Measurements from ENCODE around the gene NUDT8.
"Not testable (repeated sequence)": the region's sequence is repeated elsewhere in the genome, so short reads cannot be mapped to it uniquely, and the experiment has no call there.

Gene NUDT8

DNA sequence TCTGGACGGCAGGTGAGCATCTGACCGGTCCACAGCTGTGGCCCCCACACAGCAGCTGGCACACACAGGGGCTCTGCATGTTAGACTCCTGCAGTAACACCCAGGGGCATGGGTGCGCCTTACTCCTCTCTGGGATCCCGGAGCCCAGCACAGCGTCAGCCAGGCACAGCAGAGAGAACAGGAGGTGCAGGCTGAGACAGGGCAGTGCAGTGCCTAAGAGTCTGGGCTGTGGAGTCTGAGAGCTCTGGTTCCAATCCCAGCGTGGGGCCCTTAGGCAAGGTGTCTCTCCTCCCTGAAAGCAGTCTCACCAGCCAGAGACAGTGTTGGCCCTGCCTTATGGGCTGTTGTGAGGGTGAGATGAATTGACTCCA is 2.3 kb downstream of the NUDT8 start:
- no peak for DNase-seq

DNA sequence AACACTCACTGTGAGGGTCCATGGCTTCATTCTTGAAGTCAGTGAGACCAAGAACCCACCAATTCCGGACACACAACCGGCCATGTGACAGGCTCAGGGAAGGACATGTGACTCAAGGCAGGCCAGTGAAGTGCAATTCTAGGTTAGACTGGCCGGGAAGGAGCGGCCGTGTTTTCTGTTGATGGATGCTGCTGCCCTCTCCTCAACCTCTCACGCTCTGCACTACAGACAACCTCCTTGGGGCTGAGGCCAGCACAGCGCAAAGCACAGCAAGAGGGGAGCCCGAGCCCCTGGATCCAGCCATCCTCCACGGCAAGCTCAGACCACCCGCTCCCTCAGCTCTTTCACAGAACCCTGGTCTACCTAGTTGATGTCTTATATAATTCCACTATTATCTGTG is 2.8 kb downstream of the NUDT8 start:
- no peak for DNase-seq

DNA sequence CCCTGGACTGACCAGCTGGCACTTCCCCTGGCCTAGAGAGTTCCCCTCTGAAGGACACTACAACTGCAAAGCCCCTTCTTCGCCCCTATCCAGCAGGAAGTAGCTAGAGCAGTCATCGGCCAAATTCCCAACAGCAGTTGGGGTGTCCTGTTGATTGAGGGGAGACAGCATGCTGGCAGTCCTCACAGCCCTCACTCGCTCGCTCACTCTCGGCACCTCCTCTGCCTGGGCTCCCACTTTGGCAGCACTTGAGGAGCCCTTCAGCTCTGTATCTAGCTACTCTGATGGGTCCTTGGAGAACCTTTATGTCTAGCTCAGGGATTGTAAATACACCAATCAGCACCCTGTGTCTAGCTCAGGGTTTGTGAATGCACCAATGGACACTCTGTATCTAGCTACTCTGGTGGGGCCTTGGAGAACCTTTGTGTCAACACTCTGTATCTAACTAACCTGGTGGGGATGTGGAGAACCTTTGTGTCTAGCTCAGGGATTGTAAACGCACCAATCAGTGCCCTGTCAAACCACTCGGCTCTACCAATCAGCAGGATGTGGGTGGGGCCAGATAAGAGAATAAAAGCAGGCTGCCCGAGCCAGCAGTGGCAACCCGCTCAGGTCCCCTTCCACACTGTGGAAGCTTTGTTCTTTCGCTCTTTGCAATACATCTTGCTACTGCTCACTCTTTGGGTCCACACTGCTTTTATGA is 3.5 kb downstream of the NUDT8 start:
- DNase-seq: not testable (repeated sequence)

DNA sequence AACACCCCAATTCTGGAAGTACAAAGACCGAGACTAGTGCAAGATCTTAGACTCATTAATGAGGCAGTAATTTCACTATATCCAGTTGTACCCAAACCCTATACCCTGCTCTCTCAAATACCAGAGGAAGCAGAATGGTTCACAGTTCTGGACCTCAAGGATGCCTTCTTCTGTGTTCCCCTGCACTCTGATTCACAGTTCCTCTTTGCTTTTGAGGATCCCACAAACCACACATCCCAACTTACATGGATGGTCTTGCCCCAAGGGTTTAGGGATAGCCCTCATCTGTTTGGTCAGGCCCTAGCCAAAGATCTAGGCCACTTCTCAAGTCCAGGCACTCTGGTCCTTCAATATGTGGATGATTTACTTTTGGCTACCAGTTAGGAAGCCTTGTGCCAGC is 5.9 kb downstream of the NUDT8 start:
- not testable (repeated sequence) for DNase-seq

DNA sequence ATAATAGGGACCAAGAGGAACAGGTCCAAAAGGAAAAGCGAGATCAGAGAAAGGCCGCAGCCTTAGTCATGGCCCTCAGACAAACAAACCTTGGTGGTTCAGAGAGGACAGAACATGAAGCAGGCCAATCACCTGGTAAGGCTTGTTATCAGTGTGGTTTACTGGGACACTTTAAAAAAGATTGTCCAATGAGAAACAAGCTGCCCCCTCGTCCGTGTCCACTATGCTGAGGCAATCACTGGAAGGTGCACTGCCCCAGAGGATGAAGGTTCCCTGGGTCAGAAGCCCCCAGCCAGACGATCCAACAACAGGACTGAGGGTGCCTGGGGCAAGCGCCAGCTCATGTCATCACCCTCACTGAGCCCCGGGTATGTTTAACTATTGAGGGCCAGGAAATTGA is 6.8 kb downstream of the NUDT8 start:
- not testable (repeated sequence) for DNase-seq

DNA sequence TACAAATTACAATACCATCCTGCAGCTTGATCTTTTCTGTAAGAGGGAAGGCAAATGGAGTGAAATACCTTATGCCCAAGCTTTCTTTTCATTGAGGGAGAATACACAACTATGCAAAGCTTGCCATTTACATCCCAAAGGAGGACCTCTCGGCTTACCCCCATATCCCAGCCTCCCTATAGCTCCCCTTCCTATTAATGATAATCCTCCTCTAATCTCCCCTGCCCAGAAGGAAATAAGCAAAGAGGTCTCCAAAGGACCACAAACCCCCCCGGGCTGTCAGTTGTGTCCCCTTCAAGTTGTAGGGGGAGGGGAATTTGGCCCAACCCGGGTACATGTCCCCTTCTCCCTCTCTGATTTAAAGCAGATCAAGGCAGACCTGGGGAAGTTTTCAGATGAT is 7.8 kb downstream of the NUDT8 start:
- DNase-seq: not testable (repeated sequence)

DNA sequence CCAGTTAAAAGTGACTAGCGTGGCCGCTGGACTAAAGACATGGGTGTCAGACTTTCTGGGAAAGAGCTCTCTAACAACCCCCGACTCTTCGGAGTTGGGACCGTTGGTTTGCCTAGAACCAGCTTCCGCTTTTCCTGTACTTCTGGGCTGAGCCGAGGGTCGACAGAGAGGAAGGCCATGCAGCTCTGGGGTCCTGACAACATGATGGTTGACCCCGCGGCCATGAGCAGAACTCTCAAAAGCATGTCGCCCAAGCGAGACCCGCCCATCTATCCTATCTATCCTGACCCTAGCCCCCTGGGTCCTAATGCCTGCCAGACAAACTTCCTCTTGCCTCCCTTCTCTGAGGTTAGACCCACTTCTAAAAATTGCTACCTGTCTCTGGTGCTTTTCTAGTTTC is 9.1 kb downstream of the NUDT8 start:
- not testable (repeated sequence) for DNase-seq

DNA sequence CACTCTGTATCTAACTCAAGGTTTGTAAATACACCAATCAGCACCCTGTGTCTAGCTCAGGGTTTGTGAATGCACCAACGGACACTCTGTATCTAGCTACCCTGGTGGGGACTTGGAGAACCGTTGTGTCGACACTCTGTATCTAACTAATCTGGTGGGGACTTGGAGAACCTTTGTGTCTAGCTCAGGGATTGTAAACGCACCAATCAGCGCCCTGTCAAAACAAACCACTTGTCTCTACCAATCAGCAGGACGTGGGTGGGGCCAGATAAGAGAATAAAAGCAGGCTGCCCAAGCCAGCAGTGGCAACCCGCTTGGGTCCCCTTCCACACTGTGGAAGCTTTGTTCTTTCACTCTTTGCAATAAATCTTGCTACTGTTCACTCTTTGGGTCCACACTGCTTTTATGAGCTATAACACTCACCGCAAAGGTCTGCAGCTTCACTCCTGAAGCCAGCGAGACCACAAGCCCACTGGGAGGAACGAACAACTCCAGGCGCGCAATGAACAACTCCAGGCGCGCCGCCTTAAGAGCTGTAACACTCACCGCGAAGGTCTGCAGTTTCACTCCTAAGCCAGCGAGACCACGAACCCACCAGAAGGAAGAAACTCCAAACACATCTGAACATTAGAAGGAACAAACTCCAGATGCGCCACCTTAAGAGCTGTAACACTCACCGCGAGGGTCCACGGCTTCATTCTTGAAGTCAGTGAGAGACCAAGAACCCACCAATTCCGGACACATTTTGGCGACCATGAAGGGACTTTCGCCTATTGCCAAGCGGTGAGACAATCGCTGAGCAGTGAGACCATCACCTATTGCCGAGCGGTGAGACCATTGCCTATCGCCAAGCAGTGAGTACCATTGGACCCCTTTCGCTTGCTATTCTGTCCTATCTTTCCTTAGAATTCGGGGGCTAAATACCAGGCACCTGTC is 9.8 kb downstream of the NUDT8 start:
- DNase-seq: not testable (repeated sequence)

DNA sequence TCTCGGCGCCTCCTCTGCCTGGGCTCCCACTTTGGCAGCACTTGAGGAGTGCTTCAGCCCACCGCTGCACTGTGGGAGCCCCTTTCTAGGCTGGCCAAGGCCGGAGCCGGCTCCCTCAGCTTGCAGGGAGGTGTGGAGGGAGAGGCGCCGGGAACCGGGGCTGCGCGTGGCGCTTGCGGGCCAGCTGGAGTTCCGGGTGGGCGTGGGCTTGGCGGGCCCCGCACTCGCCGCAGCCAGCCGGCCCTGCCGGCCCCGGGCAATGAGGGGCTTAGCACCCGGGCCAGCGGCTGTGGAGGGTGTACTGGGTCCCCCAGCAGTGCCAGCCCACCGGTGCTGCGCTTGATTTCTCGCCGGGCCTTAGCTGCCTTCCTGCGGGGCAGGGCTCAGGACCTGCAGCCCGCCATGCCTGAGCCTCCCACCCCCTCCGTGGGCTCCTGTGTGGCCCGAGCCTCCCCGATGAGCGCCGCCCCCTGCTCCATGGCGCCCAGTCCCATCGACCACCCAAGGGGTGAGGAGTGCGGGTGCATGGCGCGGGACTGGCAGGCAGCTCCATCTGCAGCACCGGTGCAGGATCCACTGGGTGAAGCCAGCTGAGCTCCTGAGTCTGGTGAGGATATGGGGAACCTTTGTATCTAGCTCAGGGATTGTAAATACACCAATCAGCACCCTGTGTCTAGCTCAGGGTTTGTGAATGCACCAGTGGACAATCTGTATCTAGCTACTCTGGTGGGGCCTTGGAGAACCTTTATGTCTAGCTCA is 10.7 kb downstream of the NUDT8 start:
- DNase-seq: not testable (repeated sequence)

DNA sequence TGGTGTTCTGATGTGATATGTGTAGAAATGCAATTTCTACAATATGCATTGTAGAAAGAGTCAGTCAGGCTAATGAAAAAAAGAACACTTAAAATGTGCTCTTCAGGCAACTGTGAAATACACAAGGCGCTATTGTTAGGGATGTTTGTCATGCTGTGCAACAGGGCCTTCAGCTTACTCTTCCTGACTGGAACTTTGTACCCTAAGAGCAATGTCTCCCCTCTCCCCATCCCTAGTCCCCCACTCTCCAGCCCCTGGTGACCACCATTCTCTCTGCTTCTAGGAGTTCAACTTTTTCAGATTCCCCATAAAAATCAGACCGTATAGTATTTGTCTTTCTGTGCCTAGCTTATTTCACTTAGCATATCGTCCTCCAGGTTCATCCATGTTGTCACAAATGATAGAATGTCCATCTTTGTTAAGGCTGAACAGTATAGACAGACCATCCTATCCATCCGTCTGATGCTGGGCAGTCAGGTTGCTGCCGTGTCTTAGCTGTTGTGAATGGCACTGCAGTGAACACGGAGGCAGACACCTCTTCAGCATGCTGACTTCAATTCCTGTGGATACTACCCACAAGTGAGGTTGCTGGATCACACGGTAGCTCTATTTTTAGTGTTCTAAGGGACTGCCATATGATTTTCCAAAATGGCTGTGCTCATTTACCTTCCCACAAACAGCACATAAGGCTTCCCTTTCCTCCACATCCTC is 12.3 kb downstream of the NUDT8 start:
- DNase-seq: no peak

DNA sequence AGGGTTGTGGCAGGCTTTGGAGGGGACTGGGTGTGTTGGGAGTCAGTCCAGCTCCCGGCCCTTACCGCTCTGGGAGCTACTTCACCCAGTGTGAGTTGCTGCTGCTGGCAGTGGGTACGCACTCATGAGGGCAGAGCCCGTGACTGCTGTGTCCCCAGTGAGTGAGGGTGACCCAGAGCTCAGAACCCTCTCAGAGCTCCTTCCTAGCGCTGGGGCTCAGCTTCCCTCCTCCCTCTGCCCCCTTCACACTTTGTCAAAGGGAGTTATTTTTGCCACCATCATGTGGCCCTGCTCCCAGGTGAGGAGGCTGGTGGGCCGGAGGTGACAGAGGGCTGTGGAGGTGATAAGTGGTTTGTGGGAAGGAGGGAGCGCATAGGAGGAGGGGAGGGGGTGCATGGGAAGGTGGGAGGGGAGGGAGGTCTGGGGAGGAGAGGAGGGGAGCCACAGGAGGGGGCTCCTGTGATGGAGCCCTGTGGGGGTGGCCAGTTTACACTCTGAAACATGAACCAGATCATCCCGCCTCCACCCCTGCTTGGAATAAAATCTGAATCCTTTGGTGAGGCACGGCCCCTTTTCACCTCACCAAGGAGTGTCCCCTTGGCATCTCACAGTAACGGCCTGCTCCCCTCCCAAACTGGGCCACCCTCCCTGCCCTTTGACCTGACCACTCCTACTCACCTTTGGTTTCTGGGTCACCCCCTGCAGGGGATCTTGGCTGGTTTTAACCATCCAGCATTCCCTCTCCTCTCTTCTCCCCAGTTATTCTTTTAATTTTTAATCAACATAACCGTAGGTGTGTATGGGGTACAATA is 13.1 kb downstream of the NUDT8 start:
- no peak for DNase-seq

DNA sequence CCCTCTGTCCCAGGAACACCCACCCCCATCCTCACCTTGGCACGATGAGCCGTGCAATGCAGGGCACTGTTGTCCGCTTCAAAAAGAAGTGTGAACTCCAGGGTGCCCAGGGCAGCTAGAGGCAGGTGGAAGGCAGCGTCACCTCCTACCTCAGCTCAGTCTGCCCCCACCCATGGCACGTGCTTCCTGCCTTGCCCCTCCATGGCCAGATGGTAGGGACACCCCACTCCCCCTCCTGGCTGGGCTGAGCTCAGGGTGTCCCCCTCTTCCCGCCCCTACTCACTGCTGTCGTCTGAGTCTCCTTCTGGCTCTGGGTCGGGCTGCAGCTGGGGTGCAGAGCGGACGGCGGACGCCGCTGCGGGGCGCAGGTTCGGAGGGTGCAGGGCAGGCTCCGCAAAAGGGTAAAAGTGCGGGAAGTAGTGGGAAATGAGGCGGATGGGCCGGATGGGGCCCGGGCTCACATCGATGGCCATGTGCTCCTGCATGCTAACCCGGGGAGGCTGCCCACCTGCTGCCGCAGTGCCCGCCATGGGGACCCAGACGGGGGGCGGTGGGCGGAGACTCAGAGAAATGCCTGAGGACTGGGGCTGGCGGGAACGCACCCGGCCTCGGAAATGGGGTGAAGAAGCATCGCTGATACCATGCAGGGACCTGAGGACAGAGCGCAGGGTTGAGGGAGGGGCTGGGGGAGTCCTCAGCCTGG is 13.9 kb downstream of the NUDT8 start:
- DNase-seq: no peak

DNA sequence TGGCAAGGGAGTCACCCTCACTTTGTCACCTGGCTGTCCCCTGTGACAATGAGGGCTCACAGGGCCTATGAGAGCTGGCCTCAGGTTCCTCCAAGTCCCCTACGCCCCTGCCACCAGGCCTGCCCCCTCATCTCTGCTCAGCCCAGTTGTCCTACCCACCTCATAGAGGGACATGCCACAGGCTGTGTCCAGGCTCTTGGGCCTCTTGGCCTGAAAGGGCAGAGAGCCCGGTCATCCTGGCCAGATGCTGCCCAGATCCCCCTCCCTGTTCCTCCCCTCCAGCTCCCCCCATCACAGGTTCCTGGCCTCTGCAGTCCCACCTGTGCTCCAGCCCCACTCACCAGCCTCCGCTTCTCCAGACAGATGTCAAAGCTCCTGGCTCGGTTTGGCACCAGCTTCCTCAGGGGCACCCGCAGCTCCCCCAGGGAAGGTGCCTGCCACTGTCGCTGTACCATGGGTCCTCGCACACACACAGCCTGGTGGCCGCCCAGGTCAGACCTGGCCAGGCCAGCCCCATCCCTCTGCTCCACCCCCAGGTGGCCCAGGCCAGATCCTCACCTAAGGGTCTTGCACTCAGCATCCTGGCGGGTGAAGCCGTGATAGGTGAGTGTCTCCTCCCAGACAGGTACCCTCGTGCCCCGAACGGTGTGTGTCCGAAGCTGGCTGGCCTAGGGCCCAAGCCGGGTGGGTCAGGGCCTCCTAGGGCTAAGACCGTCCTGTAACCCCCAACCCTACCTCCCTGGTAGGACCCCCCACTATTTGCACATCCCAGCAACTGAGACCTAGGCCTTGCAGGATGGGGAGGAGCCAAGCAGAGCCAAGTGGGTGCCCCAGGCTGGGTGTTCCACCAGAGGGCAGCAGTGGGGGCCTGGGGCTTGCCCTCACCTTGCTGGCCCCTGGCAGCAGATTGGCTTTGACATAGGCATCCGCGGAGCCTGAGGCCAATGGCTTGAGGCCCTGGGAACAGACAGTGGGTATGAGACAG is 14.7 kb downstream of the NUDT8 start:
- DNase-seq: no peak

DNA sequence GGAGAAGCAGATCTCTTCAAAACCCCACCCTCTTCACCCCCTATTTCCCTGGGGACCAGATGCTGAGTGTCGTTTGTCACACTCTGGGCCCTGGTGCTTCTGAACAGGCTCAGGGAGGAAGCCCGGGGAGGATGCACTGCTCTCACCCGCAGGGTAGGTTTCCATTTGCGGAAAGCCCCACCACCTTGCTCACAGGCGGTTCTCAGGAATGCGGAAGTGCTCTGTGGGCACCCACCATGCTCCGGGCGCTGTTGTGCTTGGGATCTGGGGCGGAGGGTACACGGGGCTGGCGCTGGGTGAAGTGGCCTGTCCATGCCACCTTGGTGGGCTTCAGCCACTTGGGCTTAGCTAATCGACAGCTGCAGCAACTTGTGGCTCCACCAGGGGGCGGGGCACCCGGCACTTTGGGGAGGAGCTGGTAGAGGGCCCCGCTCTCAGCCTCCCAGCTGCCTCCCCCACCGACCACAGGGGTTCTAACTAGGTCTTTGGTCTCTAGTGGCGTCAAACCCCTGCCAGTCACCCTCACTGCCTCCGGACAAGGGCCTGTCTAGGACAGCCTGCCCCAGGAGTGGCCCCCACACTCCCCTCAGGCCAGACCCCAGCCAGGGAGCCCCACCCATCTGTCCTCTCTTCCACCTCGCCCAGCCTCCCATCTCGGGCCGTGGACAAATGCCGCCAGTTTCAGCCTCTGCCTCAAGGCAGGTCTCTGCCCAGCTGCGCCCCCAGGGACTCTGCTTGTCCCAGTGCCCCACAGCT is 15.6 kb downstream of the NUDT8 start:
- no peak for DNase-seq

DNA sequence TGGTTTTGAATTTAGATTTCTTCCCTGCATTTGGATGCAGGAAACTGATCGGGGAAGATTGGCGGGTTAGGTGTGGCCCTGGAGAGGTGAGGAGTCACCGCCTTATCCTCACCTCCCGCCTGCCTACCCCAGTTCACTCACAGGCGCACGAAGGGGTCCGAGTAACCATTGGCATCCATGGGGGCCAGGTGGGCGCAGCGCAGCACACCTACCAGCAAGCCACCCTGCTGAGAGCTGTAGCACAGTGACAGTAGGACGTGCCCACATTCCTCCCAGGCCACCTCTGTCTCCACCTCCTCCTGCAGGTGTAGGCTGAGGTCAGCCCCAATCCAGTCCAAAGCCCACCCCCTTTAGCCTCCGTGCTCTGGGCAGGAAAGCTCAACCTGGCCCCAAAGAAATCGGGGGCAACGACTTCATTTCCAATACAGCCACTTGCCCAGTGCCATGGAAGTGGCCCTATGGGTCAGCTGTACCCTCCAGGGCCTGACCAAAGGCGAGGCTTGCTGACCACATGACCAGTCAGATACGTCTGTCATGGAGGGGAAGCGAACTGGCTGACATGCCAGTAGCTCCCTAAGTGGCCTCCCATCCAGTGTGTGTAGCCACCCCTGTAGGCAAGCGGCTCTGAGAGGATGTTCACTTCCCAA is 16.3 kb downstream of the NUDT8 start:
- DNase-seq: no peak

DNA sequence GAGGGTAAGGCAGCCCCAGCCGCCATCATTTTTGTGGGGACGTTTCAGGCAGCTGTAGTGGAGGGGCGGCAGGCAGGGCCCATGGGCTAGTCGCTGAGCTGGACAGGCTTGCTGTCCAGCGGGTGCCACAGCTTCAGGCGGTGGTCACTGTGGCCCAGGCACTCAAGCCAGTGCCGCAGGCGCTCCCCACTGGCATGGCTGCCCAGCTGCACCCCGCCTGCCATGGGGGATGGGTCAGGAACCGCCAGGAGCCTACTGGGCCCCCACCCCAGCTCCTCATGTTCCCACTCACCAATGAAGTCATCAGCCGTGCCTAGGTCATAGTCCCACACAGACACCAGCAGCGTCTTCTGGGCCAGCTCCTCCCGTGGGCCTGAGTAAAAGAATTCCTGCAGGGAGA is 17.0 kb downstream of the NUDT8 start:
- no peak for DNase-seq

DNA sequence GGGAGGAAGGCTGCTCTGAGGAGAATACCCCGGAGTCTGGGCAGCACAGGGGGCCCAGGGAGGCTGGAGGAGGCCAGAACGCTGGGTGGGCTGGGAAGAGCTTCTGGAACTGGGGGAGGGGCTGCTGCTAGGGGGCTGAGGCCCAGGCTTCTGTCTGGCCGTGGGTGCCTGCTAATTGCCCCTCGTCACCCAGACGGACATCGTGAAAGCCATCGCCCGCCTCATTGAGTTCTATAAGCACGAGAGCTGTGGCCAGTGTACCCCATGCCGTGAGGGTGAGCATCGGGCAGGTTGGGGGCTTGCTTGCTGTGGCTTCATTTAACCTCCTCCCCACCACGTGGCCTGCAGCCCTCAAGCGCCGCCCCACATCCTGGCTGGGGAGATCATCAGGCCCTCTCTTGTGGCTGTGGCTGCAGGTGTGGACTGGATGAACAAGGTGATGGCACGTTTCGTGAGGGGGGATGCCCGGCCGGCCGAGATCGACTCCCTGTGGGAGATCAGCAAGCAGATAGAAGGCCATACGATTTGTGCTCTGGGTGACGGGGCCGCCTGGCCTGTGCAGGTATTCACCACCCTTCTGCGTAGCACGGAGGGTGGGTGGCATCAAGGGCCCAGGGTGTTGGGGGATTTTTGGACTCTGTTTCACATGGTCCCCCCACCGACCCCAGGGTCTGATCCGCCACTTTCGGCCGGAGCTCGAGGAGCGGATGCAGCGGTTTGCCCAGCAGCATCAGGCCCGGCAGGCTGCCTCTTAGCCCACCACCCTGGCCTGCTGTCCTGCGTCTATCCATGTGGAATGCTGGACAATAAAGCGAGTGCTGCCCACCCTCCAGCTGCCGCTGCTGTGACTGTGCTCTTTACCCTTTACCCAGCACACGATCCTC is 17.8 kb downstream of the NUDT8 start:
- no peak for DNase-seq

DNA sequence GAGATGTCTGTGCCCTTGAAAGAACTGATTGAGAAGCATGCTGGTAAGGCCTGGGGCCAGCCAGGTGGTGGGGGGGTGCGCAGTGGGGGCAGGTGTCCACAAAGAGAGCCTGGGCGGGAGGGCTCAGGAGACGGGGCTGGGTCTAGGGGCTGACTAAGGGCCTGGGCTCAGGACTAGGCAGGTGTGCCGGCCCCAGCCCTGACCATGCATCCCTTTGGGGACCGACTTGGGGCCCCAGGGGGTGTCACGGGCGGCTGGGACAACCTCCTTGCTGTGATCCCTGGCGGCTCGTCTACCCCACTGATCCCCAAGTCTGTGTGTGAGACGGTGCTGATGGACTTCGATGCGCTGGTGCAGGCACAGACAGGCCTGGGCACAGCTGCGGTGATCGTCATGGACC is 18.6 kb downstream of the NUDT8 start:
- no peak for DNase-seq

All from NCI-H1417 treated with DMSO at 0.1 percent for 48 hours (cell line).